ENCODE measurements around the gene ZNHIT1. TPM values are rescaled to one million over a fixed set of nuclear protein-coding genes. Genes with fewer than 3 reads are reported as not detected.

The ZNHIT1 gene
- total RNA-seq (2014; rRNA removed; shearing (Covaris generic)): 271 and 277 TPM in 2 replicates

- DNase-seq (ENCODE audit: low read depth): peak; percentile 100
Measured at GRCh38 chr7:101217388-101218235, at the start of gene ZNHIT1, which contains the start of gene PLOD3. Gene ZNHIT1 (plus strand): TSS chr7:101218165. CDS start chr7:101218196, 31 bp downstream. Gene PLOD3 (minus strand): TSS chr7:101217581. CDS start chr7:101217274, 307 bp downstream.

- DNase-seq (ENCODE audit: low read depth): peak; percentile 60
Measured at GRCh38 chr7:101168412-101169049, 49.4 kb upstream of the ZNHIT1 start.

- DNase-seq (ENCODE audit: low read depth): peak; percentile 49
Measured at GRCh38 chr7:101169110-101169837, 48.7 kb upstream of the ZNHIT1 start.

GRCh38 chr7:101169838-101170551 lies 48.0 kb upstream of the ZNHIT1 start:
- DNase-seq (ENCODE audit: low read depth): peak; percentile 86

- DNase-seq (ENCODE audit: low read depth): no peak
Measured at GRCh38 chr7:101170617-101171441, 47.1 kb upstream of the ZNHIT1 start.

GRCh38 chr7:101171442-101171837 lies 46.5 kb upstream of the ZNHIT1 start:
- DNase-seq (ENCODE audit: low read depth): no peak

- peak; percentile 47 for DNase-seq (ENCODE audit: low read depth)
Measured at GRCh38 chr7:101172005-101172853, 45.7 kb upstream of the ZNHIT1 start.

GRCh38 chr7:101172854-101173751 lies 44.9 kb upstream of the ZNHIT1 start:
- peak; percentile 100 for DNase-seq (ENCODE audit: low read depth)

GRCh38 chr7:101173752-101174244 lies 44.2 kb upstream of the ZNHIT1 start:
- DNase-seq (ENCODE audit: low read depth): peak; percentile 91

- DNase-seq (ENCODE audit: low read depth): peak; percentile 38
Measured at GRCh38 chr7:101174322-101174854, 43.6 kb upstream of the ZNHIT1 start.

GRCh38 chr7:101175664-101176063 lies 42.3 kb upstream of the ZNHIT1 start:
- no peak for DNase-seq (ENCODE audit: low read depth)

- DNase-seq (ENCODE audit: low read depth): no peak
Measured at GRCh38 chr7:101177644-101178043, 40.3 kb upstream of the ZNHIT1 start.

- peak; percentile 55 for DNase-seq (ENCODE audit: low read depth)
Measured at GRCh38 chr7:101179117-101179516, 38.8 kb upstream of the ZNHIT1 start.

- DNase-seq (ENCODE audit: low read depth): no peak
Measured at GRCh38 chr7:101179713-101180112, 38.3 kb upstream of the ZNHIT1 start.

- DNase-seq (ENCODE audit: low read depth): no peak
Measured at GRCh38 chr7:101180130-101180755, 37.7 kb upstream of the ZNHIT1 start, which contains the start of gene NAT16. Gene NAT16 (minus strand): TSS chr7:101180293. CDS start chr7:101174807, 5,486 bp downstream.

GRCh38 chr7:101185258-101185839 lies 32.6 kb upstream of the ZNHIT1 start:
- DNase-seq (ENCODE audit: low read depth): peak; percentile 54

GRCh38 chr7:101186194-101186593 lies 31.8 kb upstream of the ZNHIT1 start:
- DNase-seq (ENCODE audit: low read depth): no peak

Measured in Daoy (cell line).